Smooth muscle cell (in vitro differentiated cells): ENCODE data around the gene FCGR3A. TPM values are rescaled to one million over a fixed set of nuclear protein-coding genes. Genes with fewer than 3 reads are reported as not detected.
"Not testable (repeated sequence)": the region's sequence is repeated elsewhere in the genome, so short reads cannot be mapped to it uniquely, and the experiment has no call there.

Experiments used
- DNase-seq: peaks from one replicate; lab custom pipeline; 2025; ENCODE audit not compliant: unreplicated experiment; lab: John Stamatoyannopoulos, UW
- H2AFZ ChIP-seq: fragments of 200-600 bp; sonication (generic); 2 replicates; pipeline ENCODE4 v1.6.0; 2016; ENCODE audit warnings: antibody characterized with exemption, low read depth, mild to moderate bottlenecking
- H3F3A ChIP-seq: fragments of 200-600 bp; sonication (generic); 2 replicates; pipeline ENCODE4 v1.6.0; 2017; ENCODE audit warnings: antibody characterized with exemption, low read depth
- H3K27ac ChIP-seq: fragments of 200-600 bp; sonication (generic); 2 replicates; pipeline ENCODE4 v1.5.1; 2016; ENCODE audit warnings: low read depth, mild to moderate bottlenecking
- H3K27me3 ChIP-seq: fragments of 200-600 bp; sonication (generic); 2 replicates; pipeline ENCODE4 v1.6.1; 2016; ENCODE audit warnings: low read depth, mild to moderate bottlenecking
- H3K36me3 ChIP-seq: fragments of 200-600 bp; sonication (generic); 2 replicates; pipeline ENCODE4 v1.5.1; 2016; ENCODE audit warnings: low read depth
- H3K4me1 ChIP-seq: fragments of 200-600 bp; sonication (generic); 2 replicates; pipeline ENCODE4 v1.5.1; 2016; ENCODE audit warnings: low read depth
- H3K4me2 ChIP-seq: fragments of 200-600 bp; sonication (generic); 2 replicates; pipeline ENCODE4 v1.6.0; 2016; ENCODE audit warnings: mild to moderate bottlenecking
- H3K4me3 ChIP-seq: fragments of 200-600 bp; sonication (generic); 2 replicates; pipeline ENCODE4 v1.5.1; 2016; ENCODE audit warnings: mild to moderate bottlenecking
- H3K79me2 ChIP-seq: fragments of 200-600 bp; sonication (generic); 2 replicates; pipeline ENCODE4 v1.6.0; 2016; ENCODE audit warnings: low read depth, mild to moderate bottlenecking
- H3K9ac ChIP-seq: fragments of 200-600 bp; sonication (generic); 2 replicates; pipeline ENCODE4 v1.6.0; 2016; ENCODE audit warnings: low read depth
- H3K9me3 ChIP-seq: fragments of 200-600 bp; sonication (generic); replicated peaks from 2 replicates; pipeline ENCODE4 v1.5.1; 2016; ENCODE audit warnings: low read depth
- H4K20me1 ChIP-seq: fragments of 200-600 bp; sonication (generic); 2 replicates; pipeline ENCODE4 v1.6.0; 2016; ENCODE audit warnings: low read depth
- WGBS: methylation state at CpG from one replicate; pipeline ENCODE4 v1.1.7; 2016; ENCODE audit warnings: low lambda C conversion rate; 5-methylcytosine and 5-hydroxymethylcytosine counted together
- polyA plus RNA-seq: library from polyadenylated mRNA; unstranded; fragments of >200 nt; fragmentation: Nextera tagmentation; extraction: Ambion mirVana; gene quantifications from 2 replicates; pipeline ENCODE4 v1.2.1, GENCODE V29; 2016
- total RNA-seq: library from RNA; depleted of rRNA; stranded (reverse); fragments of >200 nt; gene quantifications from 2 replicates; pipeline ENCODE4 v1.2.3, GENCODE V29; 2014

Gene FCGR3A
- total and polyA plus RNA-seq, 2 experiments from 2014 or later: 0.09 TPM; not detected in 1

DNA sequence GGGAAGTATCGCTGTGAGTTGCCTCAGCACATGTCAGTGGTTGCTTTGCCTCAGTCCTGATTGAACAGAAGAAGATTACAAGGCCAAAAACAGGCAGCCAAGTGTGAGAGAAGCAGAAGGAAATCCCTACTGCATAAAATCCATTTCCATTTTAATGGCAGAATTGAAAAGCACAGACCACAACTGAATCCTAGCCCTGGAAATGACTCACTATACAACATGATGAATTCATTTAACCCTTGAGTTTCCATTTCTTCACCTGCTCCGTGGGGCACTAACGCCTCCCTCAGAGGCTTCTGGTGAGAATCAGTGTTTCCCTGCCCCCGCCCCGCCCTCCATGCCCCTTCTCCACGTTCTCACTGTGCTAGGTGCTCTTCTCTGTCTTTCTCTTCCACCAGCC is 40.3 kb upstream of the FCGR3A start:
- H3K9ac ChIP-seq, H3K4me3 ChIP-seq, H4K20me1 ChIP-seq, H3K27me3 ChIP-seq, H3F3A ChIP-seq, H3K79me2 ChIP-seq, H3K27ac ChIP-seq, H3K36me3 ChIP-seq, H3K9me3 ChIP-seq, H2AFZ ChIP-seq, DNase-seq, H3K4me2 ChIP-seq, H3K4me1 ChIP-seq: not testable (repeated sequence)
- WGBS: 25% methylated on average over 1 of the region's 6 CpGs

GRCh38 chr1:161589365-161589764 is 39.7 kb upstream of the FCGR3A start:
- not testable (repeated sequence) for H3K27me3 ChIP-seq, H3K4me2 ChIP-seq, DNase-seq, H3F3A ChIP-seq, H3K4me3 ChIP-seq, H3K36me3 ChIP-seq, H3K9ac ChIP-seq, H4K20me1 ChIP-seq, H3K9me3 ChIP-seq, H2AFZ ChIP-seq, H3K27ac ChIP-seq, H3K4me1 ChIP-seq, H3K79me2 ChIP-seq
- WGBS: 54% methylated on average over 8 of the region's 8 CpGs

DNA sequence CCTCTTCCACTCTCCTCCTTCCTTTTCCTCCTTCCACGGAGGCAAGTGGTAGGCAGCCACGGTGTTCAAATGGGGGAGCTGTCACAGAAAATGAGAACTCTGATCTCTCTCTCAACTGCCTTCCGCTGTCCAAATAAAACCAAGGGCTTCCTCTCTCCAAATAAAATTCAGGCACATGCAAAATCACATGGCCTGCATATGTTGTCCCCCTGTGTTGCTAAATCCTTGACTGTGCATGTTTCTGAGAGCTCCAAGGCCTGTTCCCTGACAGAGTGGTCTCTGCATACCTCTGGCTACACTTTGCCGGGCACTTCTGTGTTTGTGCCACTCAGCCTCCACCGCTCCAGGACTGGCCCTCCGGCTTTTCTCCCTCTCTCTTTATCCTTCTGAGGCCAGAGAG is 39.0 kb upstream of the FCGR3A start:
- H3K9ac ChIP-seq, H3F3A ChIP-seq, H4K20me1 ChIP-seq, H2AFZ ChIP-seq, H3K27ac ChIP-seq, DNase-seq, H3K79me2 ChIP-seq, H3K4me1 ChIP-seq, H3K36me3 ChIP-seq, H3K4me3 ChIP-seq, H3K4me2 ChIP-seq, H3K27me3 ChIP-seq, H3K9me3 ChIP-seq: not testable (repeated sequence)
- WGBS: no CpG with 5 or more reads among the region's 6 CpGs

GRCh38 chr1:161582882-161583281 is 33.3 kb upstream of the FCGR3A start:
- H3K27ac ChIP-seq, H3K9me3 ChIP-seq, H4K20me1 ChIP-seq, H3K27me3 ChIP-seq, H3K9ac ChIP-seq, H2AFZ ChIP-seq, H3K4me1 ChIP-seq, H3K36me3 ChIP-seq, H3K4me3 ChIP-seq, H3K79me2 ChIP-seq, H3F3A ChIP-seq, DNase-seq, H3K4me2 ChIP-seq: not testable (repeated sequence)
- whole genome bisulfite sequencing: no CpG with 5 or more reads among the region's 4 CpGs

- not testable (repeated sequence) for H4K20me1 ChIP-seq, DNase-seq, H3K9me3 ChIP-seq, H3F3A ChIP-seq, H3K4me3 ChIP-seq, H3K4me1 ChIP-seq, H3K27ac ChIP-seq, H3K9ac ChIP-seq, H3K4me2 ChIP-seq, H3K36me3 ChIP-seq, H2AFZ ChIP-seq, H3K27me3 ChIP-seq, H3K79me2 ChIP-seq
- WGBS: no CpG with 5 or more reads among the region's 4 CpGs
Measured at GRCh38 chr1:161580879-161581537, 31.4 kb upstream of the FCGR3A start.

- not testable (repeated sequence) for H3K79me2 ChIP-seq, H3K27me3 ChIP-seq, H3F3A ChIP-seq, H4K20me1 ChIP-seq, H3K9me3 ChIP-seq, H3K27ac ChIP-seq, H3K36me3 ChIP-seq, H3K4me1 ChIP-seq, H3K4me3 ChIP-seq, H2AFZ ChIP-seq, DNase-seq, H3K4me2 ChIP-seq, H3K9ac ChIP-seq
- WGBS: no CpG with 5 or more reads among the region's 8 CpGs
Measured at GRCh38 chr1:161579856-161580507, 30.4 kb upstream of the FCGR3A start.

- H3F3A ChIP-seq, H3K36me3 ChIP-seq, H4K20me1 ChIP-seq, H3K4me2 ChIP-seq, H3K4me3 ChIP-seq, H3K79me2 ChIP-seq, H3K27me3 ChIP-seq, H3K9ac ChIP-seq, H3K27ac ChIP-seq, H2AFZ ChIP-seq, DNase-seq, H3K9me3 ChIP-seq, H3K4me1 ChIP-seq: not testable (repeated sequence)
Measured at GRCh38 chr1:161576676-161577075, 27.1 kb upstream of the FCGR3A start.

DNA sequence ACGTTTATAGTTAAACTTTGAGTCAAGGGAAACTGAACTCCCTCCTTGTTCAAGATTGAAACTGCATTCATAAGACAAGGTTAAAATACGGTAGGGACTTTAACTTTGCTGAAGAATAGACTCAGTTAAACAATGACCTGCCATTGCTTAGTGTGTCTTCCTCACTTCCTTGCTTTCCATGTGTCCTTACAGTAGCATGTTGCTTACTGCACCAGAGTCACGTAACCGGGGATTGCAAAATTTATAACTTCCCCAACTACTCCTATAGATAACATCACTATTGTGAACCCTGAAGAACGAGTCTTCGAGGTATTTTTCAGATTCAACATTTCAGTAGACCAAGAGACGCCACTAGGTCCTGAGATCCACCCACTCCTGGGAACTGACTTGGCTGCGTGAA is 22.1 kb upstream of the FCGR3A start:
- not testable (repeated sequence) for H3K27me3 ChIP-seq, H4K20me1 ChIP-seq, H3K36me3 ChIP-seq, H3K9me3 ChIP-seq, H3K9ac ChIP-seq, H3F3A ChIP-seq, H3K4me3 ChIP-seq, H3K4me1 ChIP-seq, DNase-seq, H2AFZ ChIP-seq, H3K27ac ChIP-seq, H3K4me2 ChIP-seq, H3K79me2 ChIP-seq
- 91% methylated on average over 2 of the region's 8 CpGs for WGBS

DNA sequence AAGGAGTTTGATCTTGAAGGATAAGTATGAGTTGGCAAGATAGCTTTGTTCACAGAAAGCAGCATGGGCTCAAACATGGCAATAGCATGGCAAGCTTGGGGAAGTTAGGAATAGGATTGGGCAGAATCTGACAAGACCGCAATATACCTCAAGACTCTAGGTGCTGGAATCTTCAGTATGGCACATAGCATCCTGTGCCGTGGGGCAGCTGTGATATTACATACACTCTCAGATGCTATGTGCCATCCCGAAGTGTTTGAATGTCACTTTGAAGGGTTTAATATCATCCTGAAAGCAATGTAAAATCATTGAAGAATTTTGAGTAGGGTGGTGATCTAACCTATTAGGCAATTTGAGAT is 17.0 kb upstream of the FCGR3A start:
- not testable (repeated sequence) for H3F3A ChIP-seq, H3K27ac ChIP-seq, H4K20me1 ChIP-seq, H3K9ac ChIP-seq, H3K9me3 ChIP-seq, H3K4me1 ChIP-seq, H3K4me3 ChIP-seq, H3K79me2 ChIP-seq, DNase-seq, H3K27me3 ChIP-seq, H3K36me3 ChIP-seq, H3K4me2 ChIP-seq
- 83% methylated on average over 2 of the region's 3 CpGs for WGBS
- peak overlapping the region; percentile 92 for H2AFZ ChIP-seq
